ENCODE results near the gene GPA33.

DNA sequence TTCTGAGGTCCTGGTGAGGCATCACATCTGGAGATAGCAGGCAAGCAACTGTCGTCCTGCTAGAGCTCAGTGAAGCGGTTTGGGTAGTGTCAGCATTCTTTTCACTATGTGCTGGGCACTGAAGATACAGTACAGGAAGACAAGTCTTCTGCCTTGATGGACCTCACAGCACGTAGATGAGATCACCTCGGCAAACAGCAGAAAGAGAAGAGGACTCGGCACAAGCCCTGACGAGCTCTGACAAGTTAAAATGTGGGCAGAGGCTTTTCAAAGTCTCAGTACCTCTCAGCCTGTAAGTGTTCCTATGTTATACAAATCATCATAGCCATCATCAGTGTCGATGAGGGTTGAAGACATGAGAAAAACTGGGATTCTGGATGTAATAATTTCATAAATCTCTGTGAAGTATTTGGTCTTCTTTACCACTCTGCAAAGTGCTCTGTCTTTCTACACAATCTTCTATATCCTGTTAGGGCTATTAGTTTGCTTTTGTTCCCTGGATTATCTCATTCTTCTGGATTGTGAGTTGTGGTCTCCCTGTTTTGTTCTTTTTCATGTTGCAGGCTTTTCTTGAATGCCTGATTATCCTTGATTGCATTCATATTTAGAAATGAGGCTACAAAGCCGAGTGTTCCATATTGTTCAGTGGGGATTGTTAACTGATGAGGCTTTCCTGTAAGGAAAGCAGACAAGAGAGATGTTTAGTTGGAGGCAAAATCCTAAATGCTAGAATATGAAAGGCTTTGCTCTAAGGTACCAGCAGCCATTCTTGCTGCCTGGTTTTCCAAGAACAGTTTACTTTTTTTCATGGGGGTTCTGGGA is 76.9 kb downstream of the GPA33 start:
- TF ChIP-seq EZH2 (IDR thresholded peaks at IDR 0.05; ENCODE audit: low read length) = no peak
- TF ChIP-seq, protein P1, sequence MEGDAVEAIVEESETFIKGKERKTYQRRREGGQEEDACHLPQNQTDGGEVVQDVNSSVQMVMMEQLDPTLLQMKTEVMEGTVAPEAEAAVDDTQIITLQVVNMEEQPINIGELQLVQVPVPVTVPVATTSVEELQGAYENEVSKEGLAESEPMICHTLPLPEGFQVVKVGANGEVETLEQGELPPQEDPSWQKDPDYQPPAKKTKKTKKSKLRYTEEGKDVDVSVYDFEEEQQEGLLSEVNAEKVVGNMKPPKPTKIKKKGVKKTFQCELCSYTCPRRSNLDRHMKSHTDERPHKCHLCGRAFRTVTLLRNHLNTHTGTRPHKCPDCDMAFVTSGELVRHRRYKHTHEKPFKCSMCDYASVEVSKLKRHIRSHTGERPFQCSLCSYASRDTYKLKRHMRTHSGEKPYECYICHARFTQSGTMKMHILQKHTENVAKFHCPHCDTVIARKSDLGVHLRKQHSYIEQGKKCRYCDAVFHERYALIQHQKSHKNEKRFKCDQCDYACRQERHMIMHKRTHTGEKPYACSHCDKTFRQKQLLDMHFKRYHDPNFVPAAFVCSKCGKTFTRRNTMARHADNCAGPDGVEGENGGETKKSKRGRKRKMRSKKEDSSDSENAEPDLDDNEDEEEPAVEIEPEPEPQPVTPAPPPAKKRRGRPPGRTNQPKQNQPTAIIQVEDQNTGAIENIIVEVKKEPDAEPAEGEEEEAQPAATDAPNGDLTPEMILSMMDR (optimal IDR thresholded peaks at IDR 0.05 in 1 of 3, IDR thresholded peaks at IDR 0.05 in 1 of 3, conservative IDR thresholded peaks at IDR 0.05 in 1 of 3; ENCODE audit: extremely low read depth in 1 of 3, insufficient read depth in 2 of 3, low read length in 3 of 3) = no peak

Measured in keratinocyte (primary cell).